A549 (cell line): ENCODE measurements around the gene GRM4.

Experiments
- CTCF ChIP-seq: fragments of >200 bp; sonication (Bioruptor Twin); formaldehyde crosslinking; IDR thresholded peaks from 3 replicates; pipeline ENCODE4 v1.5.1; 2016
- EP300 ChIP-seq, 2 experiments: fragments of >200 bp; sonication (Bioruptor Twin); formaldehyde crosslinking; IDR thresholded peaks; 2 replicates in 1 of 2; 3 replicates in 1 of 2; pipeline ENCODE4 v1.6.1; 2016 to 2017
- KDM1A ChIP-seq: fragments of 200-600 bp; sonication (generic); IDR thresholded peaks from 2 replicates; pipeline ENCODE4 v1.6.1; 2016; ENCODE audit warnings: low read depth, mild to moderate bottlenecking
- RCOR1 ChIP-seq: fragments of 150-350 bp; IDR thresholded peaks from 2 replicates; pipeline ENCODE4 v1.6.1; 2014; ENCODE audit warnings: antibody characterized with exemption, low read length, low read depth
- REST ChIP-seq: fragments of 200-600 bp; sonication (generic); IDR thresholded peaks from 2 replicates; pipeline ENCODE4 v1.6.1; 2016; ENCODE audit warnings: antibody characterized with exemption, mild to moderate bottlenecking, moderate library complexity

GRCh38 chr6:34189806-34190503 is 44.1 kb upstream of the GRM4 start:
- TF ChIP-seq CTCF, result no peak
- no peak for TF ChIP-seq EP300 (IDR thresholded peaks at IDR 0.05)
- TF ChIP-seq RCOR1, result no peak
- TF ChIP-seq REST, result no peak
- no peak for TF ChIP-seq KDM1A
